OCI-LY7 (cell line): ENCODE measurements around the gene RAD54L. TPM values are rescaled to one million over a fixed set of nuclear protein-coding genes. Genes with fewer than 3 reads are reported as not detected.

Experiments
- BruUV-seq: library from RNA; stranded (reverse); fragments of 400-500 nt; replicated peaks from 2 replicates; lab custom pipeline; 2021; lab: Mats Ljungman, UMichigan
- CTCF ChIA-PET: fragments of 300-600 bp; sonication (Branson Sonifier 250); formaldehyde crosslinking; loops from one replicate; lab custom pipeline; 2022; ENCODE audit warnings: antibody characterized with exemption; ENCODE audit not compliant: unreplicated experiment; lab: Charles Lee
- POLR2A ChIA-PET: fragments of 300-600 bp; sonication (Branson Sonifier 250); formaldehyde crosslinking; loops from one replicate; lab custom pipeline; 2022; ENCODE audit warnings: antibody characterized with exemption; lab: Charles Lee
- DNase-seq: peaks from one replicate; pipeline ENCODE4 v3.0.0-alpha.2; 2015; ENCODE audit warnings: low spot score
- H2AFZ ChIP-seq: fragments of 200-600 bp; sonication (generic), shearing (Covaris generic); 2 replicates; pipeline ENCODE4 v1.6.1; 2014; ENCODE audit warnings: mild to moderate bottlenecking, antibody characterized with exemption, low read length, moderate library complexity
- H3K27ac ChIP-seq: fragments of 200-600 bp; sonication (generic); 2 replicates; pipeline ENCODE4 v1.5.1; 2014; ENCODE audit warnings: mixed run types, low read depth, mild to moderate bottlenecking, moderate library complexity, low read length, inconsistent platforms; ENCODE audit not compliant: poor library complexity, severe bottlenecking
- H3K36me3 ChIP-seq: fragments of 200-600 bp; sonication (generic); 2 replicates; pipeline ENCODE4 v1.6.1; 2014; ENCODE audit warnings: mild to moderate bottlenecking, antibody characterized with exemption, low read length, moderate library complexity, mixed read lengths; ENCODE audit not compliant: insufficient read depth
- H3K4me1 ChIP-seq: fragments of 200-600 bp; sonication (generic); 2 replicates; pipeline ENCODE4 v1.5.1; 2014; ENCODE audit warnings: mild to moderate bottlenecking, low read length; ENCODE audit not compliant: insufficient read depth, poor library complexity, severe bottlenecking
- H3K4me2 ChIP-seq: fragments of 200-600 bp; sonication (generic); 2 replicates; pipeline ENCODE4 v1.6.1; 2014; ENCODE audit warnings: mild to moderate bottlenecking, low read length
- H3K4me3 ChIP-seq: fragments of 200-600 bp; sonication (generic); 2 replicates; pipeline ENCODE4 v1.5.1; 2014; ENCODE audit warnings: mild to moderate bottlenecking, low read depth, low read length; ENCODE audit not compliant: poor library complexity, severe bottlenecking
- H3K79me2 ChIP-seq: fragments of 200-600 bp; sonication (generic); 2 replicates; pipeline ENCODE4 v1.6.1; 2016; ENCODE audit warnings: low read depth, mild to moderate bottlenecking, low read length, moderate library complexity, mixed read lengths; ENCODE audit not compliant: insufficient read depth
- H3K9me2 ChIP-seq: fragments of 200-600 bp; sonication (generic); 2 replicates; pipeline ENCODE4 v1.6.1; 2016; ENCODE audit warnings: mild to moderate bottlenecking, low read length, mixed read lengths; ENCODE audit not compliant: insufficient read depth
- H3K9me3 ChIP-seq: fragments of 200-600 bp; sonication (generic); 2 replicates; pipeline ENCODE4 v1.6.1; 2014; ENCODE audit warnings: mild to moderate bottlenecking, mixed run types, low read length, mixed read lengths
- H4K20me1 ChIP-seq: fragments of 200-600 bp; sonication (generic); 2 replicates; pipeline ENCODE4 v1.6.1; 2014; ENCODE audit warnings: mild to moderate bottlenecking, antibody characterized with exemption, low read length, moderate library complexity, mixed read lengths; ENCODE audit not compliant: insufficient read depth
- CTCF ChIP-seq: fragments of 200-600 bp; sonication (generic); conservative IDR thresholded peaks from 2 replicates; pipeline ENCODE4 v1.5.1; 2014; ENCODE audit warnings: mild to moderate bottlenecking, antibody characterized with exemption, low read length, moderate library complexity, mixed read lengths
- EZH2phosphoT487 ChIP-seq: fragments of 200-600 bp; sonication (generic); IDR thresholded peaks from 2 replicates; pipeline ENCODE4 v1.6.1; 2018; ENCODE audit warnings: low read depth, borderline replicate concordance, mild to moderate bottlenecking, mixed run types, antibody characterized with exemption, low read length, moderate library complexity, mixed read lengths
- intact Hi-C: fragments of 100-400 bp; cut with micrococcal nuclease; formaldehyde crosslinking; loops from one replicate; pipeline ENCODE4 v1.10.0; 2022; ENCODE audit not compliant: unreplicated experiment
- total RNA-seq, 2 experiments: library from RNA; depleted of rRNA in 1 of 2; stranded (reverse); fragments of >200 nt in 1 of 2; shearing (Covaris generic) in 1 of 2; gene quantifications; 2 replicates each; pipeline ENCODE4 v1.2.3, GENCODE V29; 2014 to 2022

Gene RAD54L
- total RNA-seq, 2 experiments from 2014 or later: 62.6 to 78.5 TPM

- no peak for DNase-seq
- no peak overlapping the region for H3K4me2 ChIP-seq
- TSS peak; percentile 9 for BruUV-seq
- intact Hi-C loops: no loop called here
- no peak overlapping the region for H2AFZ ChIP-seq
- H3K9me3 ChIP-seq: no peaks in the 10 kb centered on the region
- H3K79me2 ChIP-seq: no peaks in the 10 kb centered on the region
- H4K20me1 ChIP-seq: no peaks in the 10 kb centered on the region
- no peak overlapping the region for H3K4me3 ChIP-seq
- no peak overlapping the region for H3K27ac ChIP-seq
- ChIA-PET POLR2A (no interaction called here), CTCF (no interaction called here)
- H3K4me1 ChIP-seq: no peaks in the 10 kb centered on the region
- TF ChIP-seq CTCF: no peak
- TF ChIP-seq EZH2phosphoT487: no peak
- no peaks in the 10 kb centered on the region for H3K9me2 ChIP-seq
- peaks cover 93% of the 10 kb centered on the region for H3K36me3 ChIP-seq
These were observed 31.2 kb downstream of the RAD54L start for GRCh38 chr1:46278807-46279206.

- no peak for TF ChIP-seq EZH2phosphoT487
- TF ChIP-seq CTCF: no peak
- CTCF ChIA-PET: no interaction called here
These were observed 32.5 kb downstream of the RAD54L start for GRCh38 chr1:46280092-46280491.

GRCh38 chr1:46281021-46281420, 33.5 kb downstream of the RAD54L start:
- Histone ChIP-seq H4K20me1 (no peaks in the 10 kb centered on the region), H3K79me2 (no peaks in the 10 kb centered on the region), H3K9me2 (no peaks in the 10 kb centered on the region), H3K4me2 (no peak overlapping the region), H3K9me3 (no peaks in the 10 kb centered on the region), H3K36me3 (peaks cover 92% of the 10 kb centered on the region), H3K4me3 (no peak overlapping the region), H3K4me1 (peaks cover 5% of the 10 kb centered on the region), H3K27ac (no peak overlapping the region), H2AFZ (no peak overlapping the region)
- no peak for DNase-seq
- BruUV-seq: no TSS peak
- ChIA-PET CTCF (no interaction called here), POLR2A (interaction anchor here (0.5 to 1.1 kb wide), 3 partner anchors 9 to 87 kb away, joined by 3 to 4 read pairs (median 4); no protein-coding TSS in a partner anchor)
- TF ChIP-seq CTCF: no peak
- TF ChIP-seq EZH2phosphoT487: no peak
- intact Hi-C loops: no loop called here

More at GRCh38 chr1:46280092-46280491, 32.5 kb downstream of the RAD54L start:
- no TSS peak for BruUV-seq
- no peak overlapping the region for H3K4me3 ChIP-seq
- H3K36me3 ChIP-seq: peaks cover 92% of the 10 kb centered on the region
- H4K20me1 ChIP-seq: no peaks in the 10 kb centered on the region
- H3K9me2 ChIP-seq: no peaks in the 10 kb centered on the region
- DNase-seq: no peak
- H3K9me3 ChIP-seq: no peaks in the 10 kb centered on the region
- H3K79me2 ChIP-seq: no peaks in the 10 kb centered on the region
- POLR2A ChIA-PET: interaction anchor here (0.8 kb wide), 1 partner anchor 414 kb away, joined by 3 read pairs; no protein-coding TSS in a partner anchor
- intact Hi-C loops: no loop called here
- peaks cover 5% of the 10 kb centered on the region for H3K4me1 ChIP-seq
- H2AFZ ChIP-seq: no peak overlapping the region
- H3K27ac ChIP-seq: no peak overlapping the region
- H3K4me2 ChIP-seq: no peak overlapping the region
